ENCODE data around the gene SPINK6. TPM values are rescaled to one million over a fixed set of nuclear protein-coding genes. Genes with fewer than 3 reads are reported as not detected.

Gene SPINK6, protein sequence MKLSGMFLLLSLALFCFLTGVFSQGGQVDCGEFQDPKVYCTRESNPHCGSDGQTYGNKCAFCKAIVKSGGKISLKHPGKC
- not detected for total RNA-seq

DNA sequence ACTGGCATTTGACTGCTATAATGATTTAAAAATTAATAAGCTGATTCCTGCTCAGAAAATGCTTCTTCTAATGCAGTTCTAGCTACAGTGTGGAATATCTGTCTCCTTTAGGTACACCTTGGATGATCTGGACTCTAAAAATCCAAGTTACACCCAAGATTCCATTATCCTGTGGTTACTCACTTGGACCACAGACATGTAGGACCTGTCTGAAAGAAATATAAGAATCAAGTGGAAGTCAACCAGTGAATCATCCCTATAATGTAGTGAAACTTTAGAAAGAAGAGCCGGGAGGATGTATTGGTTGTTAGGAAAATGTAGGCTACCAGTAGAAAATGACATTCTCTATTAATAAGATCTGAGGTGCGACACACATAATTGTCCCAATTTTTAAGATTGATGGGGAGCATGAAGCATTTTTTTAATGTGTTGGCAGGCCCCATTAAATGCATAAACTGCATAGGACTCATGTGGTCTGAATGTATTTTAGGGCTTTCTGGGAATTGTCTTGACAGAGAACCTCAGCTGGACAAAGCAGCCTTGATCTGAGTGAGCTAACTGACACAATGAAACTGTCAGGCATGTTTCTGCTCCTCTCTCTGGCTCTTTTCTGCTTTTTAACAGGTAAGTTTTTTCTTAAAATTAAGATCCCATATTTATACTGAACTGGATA is at the start of gene SPINK6:
SPINK6 (plus strand) TSS at position 512 of the 673 bp plus-strand sequence; CDS start at position 567, 55 bp downstream.
- no peaks in the 10 kb centered on the region for H3K36me3 ChIP-seq
- TF ChIP-seq EP300 (IDR thresholded peaks at IDR 0.05) (no peak), POLR2A (IDR thresholded peaks at IDR 0.05; ENCODE audit: low read depth) (no peak), POLR2AphosphoS5 (IDR thresholded peaks at IDR 0.05) (no peak)
- TF ChIP-seq, protein P1, sequence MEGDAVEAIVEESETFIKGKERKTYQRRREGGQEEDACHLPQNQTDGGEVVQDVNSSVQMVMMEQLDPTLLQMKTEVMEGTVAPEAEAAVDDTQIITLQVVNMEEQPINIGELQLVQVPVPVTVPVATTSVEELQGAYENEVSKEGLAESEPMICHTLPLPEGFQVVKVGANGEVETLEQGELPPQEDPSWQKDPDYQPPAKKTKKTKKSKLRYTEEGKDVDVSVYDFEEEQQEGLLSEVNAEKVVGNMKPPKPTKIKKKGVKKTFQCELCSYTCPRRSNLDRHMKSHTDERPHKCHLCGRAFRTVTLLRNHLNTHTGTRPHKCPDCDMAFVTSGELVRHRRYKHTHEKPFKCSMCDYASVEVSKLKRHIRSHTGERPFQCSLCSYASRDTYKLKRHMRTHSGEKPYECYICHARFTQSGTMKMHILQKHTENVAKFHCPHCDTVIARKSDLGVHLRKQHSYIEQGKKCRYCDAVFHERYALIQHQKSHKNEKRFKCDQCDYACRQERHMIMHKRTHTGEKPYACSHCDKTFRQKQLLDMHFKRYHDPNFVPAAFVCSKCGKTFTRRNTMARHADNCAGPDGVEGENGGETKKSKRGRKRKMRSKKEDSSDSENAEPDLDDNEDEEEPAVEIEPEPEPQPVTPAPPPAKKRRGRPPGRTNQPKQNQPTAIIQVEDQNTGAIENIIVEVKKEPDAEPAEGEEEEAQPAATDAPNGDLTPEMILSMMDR (IDR thresholded peaks at IDR 0.05) = no peak
- H3K9me3 ChIP-seq = no peaks in the 10 kb centered on the region
- no peak for DNase-seq (ENCODE audit: extremely low spot score)
- intact Hi-C loops (cut with DNase I) = no loop called here
- peaks cover 0 to 28% (median 0%) of the 10 kb centered on the region in 4 donors for H3K4me1 ChIP-seq
- no peak within 1 kb of the TSS for H3K27ac ChIP-seq (replicated peaks in 1 of 4)
- H3K27me3 ChIP-seq = no peaks in the 10 kb centered on the region
- WGBS = 93% methylated on average over 2 of the region's 2 CpGs
- H3K4me3 ChIP-seq = no peak within 1 kb of the TSS

DNA sequence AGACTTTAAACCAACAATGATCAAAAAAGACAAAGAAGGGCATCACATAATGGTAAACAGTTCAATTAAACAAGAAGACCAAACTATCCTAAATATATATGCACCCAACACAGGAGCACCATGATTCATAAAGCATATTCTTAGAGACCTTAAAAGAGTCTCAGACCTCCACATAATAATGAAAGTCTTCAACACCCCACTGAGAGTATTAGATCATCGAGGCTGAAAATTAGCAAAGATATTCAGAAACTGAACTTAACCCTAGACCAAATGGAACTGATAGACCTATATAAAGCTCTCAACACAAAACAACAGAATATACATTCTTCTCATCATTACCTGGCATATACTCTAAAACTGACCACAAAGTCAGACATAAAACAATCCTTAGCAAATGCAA is 46.2 kb upstream of the SPINK6 start:
- TF ChIP-seq POLR2AphosphoS5 (IDR thresholded peaks at IDR 0.05) = no peak
- no peaks in the 10 kb centered on the region for H3K9me3 ChIP-seq

DNA sequence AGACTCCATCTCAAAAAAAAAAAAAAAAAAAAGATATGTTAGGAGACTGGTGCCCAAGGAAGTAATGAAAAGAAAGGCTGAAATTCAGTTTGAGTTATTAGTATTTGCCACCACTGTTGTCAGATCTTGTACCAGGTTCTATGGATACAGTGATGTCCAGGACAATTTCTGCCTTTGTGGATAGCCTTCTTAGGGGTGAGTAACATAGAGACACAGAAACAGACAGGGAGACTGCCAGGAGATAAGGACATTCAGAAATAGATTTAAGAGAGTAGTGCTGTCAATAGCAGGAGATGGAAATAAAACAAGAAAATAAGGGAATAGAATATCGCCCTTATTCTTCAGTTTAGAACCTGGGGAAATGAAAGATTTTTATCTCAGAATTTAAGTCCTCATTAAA is 40.8 kb upstream of the SPINK6 start:
- no peak for TF ChIP-seq POLR2A (IDR thresholded peaks at IDR 0.05; ENCODE audit: low read depth)
- TF ChIP-seq EP300 (IDR thresholded peaks at IDR 0.05) = no peak
- TF ChIP-seq POLR2AphosphoS5 (IDR thresholded peaks at IDR 0.05) = no peak
- TF ChIP-seq, protein P1 (IDR thresholded peaks at IDR 0.05) = no peak
- Histone ChIP-seq H3K27me3 (no peaks in the 10 kb centered on the region), H3K9me3 (no peaks in the 10 kb centered on the region), H3K4me1 (no peaks in the 10 kb centered on the region), H3K4me3 (no peak overlapping the region), H3K36me3 (no peaks in the 10 kb centered on the region), H3K27ac (replicated peaks in 1 of 4) (no peak overlapping the region)
- intact Hi-C loops (cut with DNase I) = no loop called here
- 95% methylated on average over 1 of the region's 1 CpG for WGBS
- DNase-seq (ENCODE audit: extremely low spot score) = no peak

More for the DNA sequence above, 46.2 kb upstream of the SPINK6 start:
- no peak overlapping the region for H3K27ac ChIP-seq (replicated peaks in 1 of 4)
- no peaks in the 10 kb centered on the region for H3K27me3 ChIP-seq
- no peak for DNase-seq (ENCODE audit: extremely low spot score)
- no peaks in the 10 kb centered on the region for H3K36me3 ChIP-seq
- intact Hi-C loops (cut with DNase I) = no loop called here
- 95% methylated on average over 1 of the region's 1 CpG for WGBS
- H3K4me1 ChIP-seq = no peaks in the 10 kb centered on the region
- no peak overlapping the region for H3K4me3 ChIP-seq

DNA sequence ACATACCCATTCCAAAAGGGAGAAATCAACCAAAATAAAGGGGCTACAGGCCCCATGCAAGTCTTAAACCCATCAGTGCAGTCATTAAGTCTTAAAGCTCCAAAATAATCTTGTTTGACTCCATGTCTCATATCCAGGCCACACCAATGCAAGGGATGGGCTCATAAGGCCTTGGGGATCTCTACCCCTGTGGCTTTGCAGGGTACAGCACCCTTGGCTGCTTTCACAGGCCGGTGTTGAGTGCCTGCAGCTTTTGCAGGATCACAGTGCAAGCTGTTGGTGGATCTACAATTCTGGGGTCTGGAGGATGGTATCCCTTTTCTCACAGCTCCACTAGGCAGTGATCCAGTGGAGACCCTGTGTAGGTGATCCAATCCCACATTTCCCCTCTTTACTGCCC is 39.5 kb upstream of the SPINK6 start:
- no peaks in the 10 kb centered on the region for H3K27me3 ChIP-seq
- no peaks in the 10 kb centered on the region for H3K36me3 ChIP-seq
- no peak for DNase-seq (ENCODE audit: extremely low spot score)
- H3K4me1 ChIP-seq = no peaks in the 10 kb centered on the region
- H3K27ac ChIP-seq (replicated peaks in 1 of 4) = no peak overlapping the region
- no peak overlapping the region for H3K4me3 ChIP-seq
- TF ChIP-seq EP300 (IDR thresholded peaks at IDR 0.05) = no peak
- TF ChIP-seq, protein P1 (IDR thresholded peaks at IDR 0.05) = no peak
- TF ChIP-seq POLR2A (IDR thresholded peaks at IDR 0.05; ENCODE audit: low read depth) = no peak
- TF ChIP-seq POLR2AphosphoS5 (IDR thresholded peaks at IDR 0.05) = no peak
- 80% methylated on average over 1 of the region's 1 CpG for WGBS
- intact Hi-C loops (cut with DNase I) = no loop called here
- H3K9me3 ChIP-seq = no peaks in the 10 kb centered on the region

DNA sequence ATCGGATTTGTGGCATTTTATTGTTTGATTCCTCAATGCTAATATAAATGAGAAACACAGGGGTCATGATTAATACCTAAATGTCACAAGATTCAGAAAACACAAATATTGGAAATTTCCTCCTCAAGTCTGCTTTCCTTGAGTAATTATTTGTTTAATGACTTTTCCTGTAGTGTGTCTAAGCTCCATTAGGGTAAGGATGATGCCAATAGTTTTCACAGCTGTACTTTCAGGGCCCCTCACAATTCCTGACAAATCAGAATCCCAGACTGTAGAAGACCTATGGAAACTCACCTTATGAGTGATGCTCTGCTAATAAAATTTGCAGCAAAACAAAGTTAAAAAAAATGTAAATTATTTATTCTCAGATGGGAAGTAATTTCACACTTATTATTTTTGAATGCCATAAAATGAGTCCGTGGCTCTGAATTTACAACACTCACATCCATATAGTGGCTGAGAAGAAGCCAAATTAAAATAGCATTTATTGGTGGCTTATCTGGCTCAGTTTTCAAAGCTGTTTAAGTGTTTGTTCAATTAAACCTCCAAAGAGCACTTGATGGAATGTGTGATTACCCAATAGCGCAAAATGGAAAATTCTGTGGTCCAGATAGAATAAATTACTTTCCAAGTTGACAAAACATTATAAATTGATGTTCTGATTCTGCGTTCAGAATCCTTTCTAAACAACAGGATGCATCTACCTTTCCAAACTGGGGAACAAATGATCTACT is 36.1 kb upstream of the SPINK6 start:
- no peaks in the 10 kb centered on the region for H3K9me3 ChIP-seq
- intact Hi-C loops (cut with DNase I) = no loop called here
- no peak overlapping the region for H3K4me3 ChIP-seq
- no peak overlapping the region for H3K27ac ChIP-seq (replicated peaks in 1 of 4)
- H3K27me3 ChIP-seq = no peaks in the 10 kb centered on the region
- no peak for DNase-seq (ENCODE audit: extremely low spot score)
- no peaks in the 10 kb centered on the region for H3K36me3 ChIP-seq
- H3K4me1 ChIP-seq = no peaks in the 10 kb centered on the region
- 88% methylated on average over 4 of the region's 4 CpGs for WGBS
- no peak for TF ChIP-seq POLR2A (IDR thresholded peaks at IDR 0.05; ENCODE audit: low read depth)
- TF ChIP-seq POLR2AphosphoS5 (IDR thresholded peaks at IDR 0.05) = no peak
- TF ChIP-seq EP300 (IDR thresholded peaks at IDR 0.05) = no peak
- TF ChIP-seq, protein P1 (IDR thresholded peaks at IDR 0.05) = no peak

Data from esophagus muscularis mucosa (tissue), 4 donors.